AG10803 (cell line): ENCODE data around the gene PLEKHH2.
"Not testable (repeated sequence)": the region's sequence is repeated elsewhere in the genome, so short reads cannot be mapped to it uniquely, and the experiment has no call there.

Source experiments
- DNase-seq: peaks from one replicate; pipeline ENCODE4 v3.0.0; 2010; ENCODE audit warnings: low read depth
- H3K4me3 ChIP-seq: 2 replicates; pipeline ENCODE4 v1.5.1; 2011; ENCODE audit warnings: mild to moderate bottlenecking, low read length, control low read depth
- CTCF ChIP-seq: conservative IDR thresholded peaks from 2 replicates; pipeline ENCODE4 v1.5.1; 2011; ENCODE audit warnings: mild to moderate bottlenecking, low read length, control low read depth, inconsistent platforms

PLEKHH2 gene

GRCh38 chr2:43637030-43637803 lies at the start of gene PLEKHH2:
PLEKHH2 (plus strand) TSS chr2:43637260; CDS start chr2:43644674, 7,414 bp downstream.
- TF ChIP-seq CTCF = no peak
- peak; percentile 80 for DNase-seq
- peak within 1 kb of the TSS; percentile 62 for H3K4me3 ChIP-seq

GRCh38 chr2:43592443-43592842 lies 44.6 kb upstream of the PLEKHH2 start:
- DNase-seq = peak; percentile 61
- peak; percentile 27; the same call in 1 of the 2 replicates for TF ChIP-seq CTCF
- H3K4me3 ChIP-seq = no peak overlapping the region

DNA sequence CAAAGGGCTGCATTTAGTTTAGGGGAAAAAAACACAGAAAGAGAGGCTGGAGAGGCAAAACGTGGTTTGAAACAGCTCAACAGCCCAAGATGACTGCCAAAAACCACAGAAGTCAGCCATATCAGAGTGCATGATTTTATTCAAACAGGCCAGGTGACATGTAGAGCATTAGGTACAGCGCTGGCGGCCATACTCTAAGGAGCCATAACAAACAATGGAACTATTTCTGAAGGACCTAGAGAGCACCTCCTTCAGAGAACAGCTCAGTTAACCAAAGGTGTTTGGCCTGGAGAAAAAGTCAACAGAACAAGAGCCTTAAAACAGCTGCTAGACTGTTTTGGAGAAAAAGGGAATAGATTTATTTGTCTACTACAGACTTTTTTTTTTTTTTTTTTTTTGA lies 43.8 kb upstream of the PLEKHH2 start:
- H3K4me3 ChIP-seq = no peak overlapping the region
- TF ChIP-seq CTCF = no peak
- no peak for DNase-seq

DNA sequence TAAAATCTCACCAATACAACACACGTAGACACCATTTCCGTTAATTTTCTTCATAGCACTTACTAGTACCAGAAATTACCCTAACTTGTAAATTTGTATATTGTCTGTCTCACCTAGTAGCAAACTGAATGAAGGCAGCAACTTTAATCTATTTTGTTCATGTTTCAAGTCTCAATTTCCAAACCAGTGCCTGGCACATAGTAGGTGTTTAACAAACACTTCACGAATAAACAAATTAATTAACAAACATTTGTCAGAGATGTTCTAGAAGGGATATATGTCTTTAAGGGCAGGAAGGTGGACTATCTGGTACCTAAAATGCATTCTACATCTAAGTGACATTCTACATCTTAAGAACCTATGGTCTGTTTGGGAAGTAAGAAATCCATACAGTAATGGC lies 42.2 kb upstream of the PLEKHH2 start:
- peak overlapping the region; percentile 70 for H3K4me3 ChIP-seq
- no peak for DNase-seq
- TF ChIP-seq CTCF = no peak

- peak; percentile 99 for DNase-seq
- H3K4me3 ChIP-seq = peak within 1 kb of the TSS; percentile 70
- TF ChIP-seq CTCF = no peak
Observed at GRCh38 chr2:43595603-43596412, 41.3 kb upstream of the PLEKHH2 start, which contains the start of gene THADA. THADA (minus strand) TSS chr2:43596038; CDS start chr2:43592392, 3,646 bp downstream.

DNA sequence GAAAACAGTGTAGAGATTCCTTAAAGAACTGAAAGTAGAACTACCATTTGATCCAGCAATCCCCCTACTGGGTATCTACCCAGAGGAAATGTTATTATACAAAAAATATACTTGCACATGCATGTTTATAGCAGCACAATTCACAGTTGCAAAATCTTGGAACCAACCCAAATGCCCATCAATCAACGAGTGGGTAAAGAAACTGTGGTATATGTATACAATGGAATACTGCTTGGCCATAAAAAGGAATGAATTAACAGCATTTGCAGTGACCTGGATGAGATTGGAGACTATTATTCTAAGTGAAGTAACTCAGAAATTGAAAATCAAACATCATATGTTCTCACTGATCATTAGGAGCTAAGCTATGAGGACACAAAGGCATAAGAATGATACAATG lies 36.5 kb upstream of the PLEKHH2 start:
- not testable (repeated sequence) for H3K4me3 ChIP-seq, DNase-seq

- no peak overlapping the region for H3K4me3 ChIP-seq
- DNase-seq = no peak
- no peak for TF ChIP-seq CTCF
Observed at GRCh38 chr2:43604674-43605073, 32.4 kb upstream of the PLEKHH2 start.
